B cell (primary cell): ENCODE results near the gene TACR2. TPM values are rescaled to one million over a fixed set of nuclear protein-coding genes. Genes with fewer than 3 reads are reported as not detected.

Experiments used
- ATAC-seq: fragments of 200-7000 bp; cut with Tn5 transposase; one replicate; pipeline ENCODE4 v1.10.0; 2021; ENCODE audit warnings: low read depth, mild to moderate bottlenecking, moderate number of reproducible peaks, moderate library complexity
- CTCF ChIA-PET: fragments of 350-600 bp; sonication (Branson Sonifier 250); formaldehyde crosslinking; loops from one replicate; lab custom pipeline; 2021; ENCODE audit warnings: antibody characterized with exemption, inconsistent platforms; lab: Charles Lee
- POLR2A ChIA-PET: fragments of 350-600 bp; sonication (Branson Sonifier 250); formaldehyde crosslinking; loops from one replicate; lab custom pipeline; 2021; ENCODE audit warnings: antibody characterized with exemption; lab: Charles Lee
- DNase-seq: peaks from one replicate; pipeline ENCODE4 v3.0.0; 2013
- H2AFZ ChIP-seq: 2 replicates; pipeline ENCODE4 v1.6.1; 2012; ENCODE audit warnings: mild to moderate bottlenecking, low read depth, low read length; ENCODE audit not compliant: insufficient read depth, poor library complexity, severe bottlenecking
- H3K27ac ChIP-seq, 2 donors: 1 replicate in 1 of 2; 2 replicates in 1 of 2; pipeline ENCODE4 v1.5.1; 2012 to 2013; ENCODE audit warnings: low read length in 2 of 2, mild to moderate bottlenecking in 2 of 2, moderate library complexity in 1 of 2
- H3K27me3 ChIP-seq, 4 experiments: fragments of 200-600 bp in 1 of 4; sonication (generic) in 1 of 4; replicated peaks in 1 of 4; 1 replicate in 2 of 4; 2 replicates in 2 of 4; pipeline versions ENCODE4 v1.6.1 to v1.7.0; 2013 to 2016; ENCODE audit warnings: low read length in 3 of 4, mild to moderate bottlenecking in 2 of 4, mixed read lengths in 1 of 4, moderate library complexity in 1 of 4; ENCODE audit not compliant: insufficient read depth in 4 of 4, control insufficient read depth in 3 of 4; ENCODE audit errors: control extremely low read depth in 1 of 4
- H3K36me3 ChIP-seq, 2 experiments: replicated peaks in 1 of 2; 1 replicate in 1 of 2; 2 replicates in 1 of 2; pipeline versions ENCODE4 v1.6.1 to v1.7.1; 2013; ENCODE audit warnings: low read length in 1 of 2; ENCODE audit not compliant: insufficient read depth in 2 of 2, control insufficient read depth in 1 of 2; ENCODE audit errors: control extremely low read depth in 1 of 2, extremely low read depth in 1 of 2
- H3K4me1 ChIP-seq, 2 donors: fragments of 200-600 bp in 1 of 2; sonication (generic) in 1 of 2; 1 replicate in 1 of 2; 2 replicates in 1 of 2; pipeline versions ENCODE4 v1.5.1 to v1.6.1; 2013 to 2017; ENCODE audit warnings: low read length in 2 of 2; ENCODE audit not compliant: control insufficient read depth in 2 of 2, insufficient read depth in 2 of 2
- H3K4me2 ChIP-seq: replicated peaks from 2 replicates; pipeline ENCODE3; 2012; ENCODE audit warnings: mild to moderate bottlenecking, low read depth, low read length; ENCODE audit not compliant: poor library complexity, severe bottlenecking
- H3K4me3 ChIP-seq, 5 experiments: fragments of 200-600 bp in 1 of 5; sonication (generic) in 1 of 5; 1 replicate in 3 of 5; 2 replicates in 2 of 5; pipeline versions ENCODE4 v1.5.1 to v1.7.0; 2011 to 2016; ENCODE audit warnings: low read length in 4 of 5, mild to moderate bottlenecking in 4 of 5, low read depth in 2 of 5, control low read depth in 1 of 5, moderate library complexity in 1 of 5; ENCODE audit not compliant: insufficient read depth in 1 of 5; ENCODE audit errors: control extremely low read depth in 1 of 5, extremely low read depth in 1 of 5
- H3K79me2 ChIP-seq: fragments of 200-600 bp; sonication (generic); one replicate; pipeline ENCODE4 v1.6.0; 2016; ENCODE audit warnings: low read length; ENCODE audit not compliant: control insufficient read depth, insufficient read depth
- H3K9ac ChIP-seq: fragments of 200-600 bp; sonication (generic); 2 replicates; pipeline ENCODE4 v1.6.1; 2017; ENCODE audit warnings: mild to moderate bottlenecking, low read length, moderate library complexity
- H3K9me3 ChIP-seq, 3 donors: one replicate each; pipeline versions ENCODE4 v1.6.1 to v1.7.1; 2013; ENCODE audit warnings: low read length in 2 of 3; ENCODE audit not compliant: control insufficient read depth in 2 of 3, insufficient read depth in 1 of 3; ENCODE audit errors: control extremely low read depth in 1 of 3
- H4K20me1 ChIP-seq: 2 replicates; pipeline ENCODE4 v1.6.0; 2012; ENCODE audit warnings: mild to moderate bottlenecking, low read length; ENCODE audit not compliant: insufficient read depth, control insufficient read depth, poor library complexity, severe bottlenecking
- H3K27ac Mint-ChIP-seq: one replicate; pipeline ENCODE4 v1.8.0; 2021; ENCODE audit warnings: mixed read lengths
- H3K27me3 Mint-ChIP-seq: one replicate; pipeline ENCODE4 v1.8.0; 2021; ENCODE audit warnings: mixed read lengths
- H3K4me1 Mint-ChIP-seq: one replicate; pipeline ENCODE4 v1.8.0; 2021; ENCODE audit warnings: mixed read lengths
- H3K4me3 Mint-ChIP-seq: one replicate; pipeline ENCODE4 v1.8.0; 2021; ENCODE audit warnings: mixed read lengths
- H3K9me3 Mint-ChIP-seq: one replicate; pipeline ENCODE4 v1.8.0; 2022; ENCODE audit warnings: mixed read lengths; ENCODE audit not compliant: insufficient read depth
- EZH2 ChIP-seq: IDR thresholded peaks from 2 replicates; pipeline ENCODE4 v1.6.1; 2012; ENCODE audit warnings: borderline replicate concordance, low read depth, mild to moderate bottlenecking, moderate library complexity, low read length; ENCODE audit not compliant: insufficient read depth, poor library complexity, severe bottlenecking
- WGBS: methylation state at CpG from one replicate; pipeline ENCODE4 v1.1.5; 2013; ENCODE audit warnings: missing lambda C conversion rate; ENCODE audit not compliant: insufficient coverage; 5-methylcytosine and 5-hydroxymethylcytosine counted together
- intact Hi-C: fragments of 100-400 bp; cut with micrococcal nuclease; formaldehyde crosslinking; loops from one replicate; pipeline ENCODE4 v1.10.0; 2022
- polyA plus RNA-seq: library from polyadenylated mRNA; depleted of rRNA; stranded (reverse); fragments of >200 nt; gene quantifications from 2 replicates; pipeline ENCODE4 v1.2.3, GENCODE V29; 2012
- total RNA-seq, 2 donors: library from RNA; stranded (reverse); fragments of 120-200 nt in 1 of 2; gene quantifications; 1 replicate in 1 of 2; 2 replicates in 1 of 2; pipeline versions ENCODE4 v1.2.3 to v1.2.4, GENCODE V29; 2013 to 2022
- TF ChIP-seq, protein P1 (sequence below): fragments of 200-600 bp; IDR thresholded peaks from one replicate; pipeline ENCODE4 v1.8.0; 2022; ENCODE audit warnings: antibody characterized with exemption, mild to moderate bottlenecking

TACR2 gene
- total and polyA plus RNA-seq, 2 donors (not counting 1 experiment from before 2014, with no cell fraction given) = 0.18 TPM; not detected in 1

GRCh38 chr10:69458430-69459100 is 41.8 kb upstream of the TACR2 start:
- H3K4me1 ChIP-seq = no peaks in the 10 kb centered on the region
- H3K79me2 ChIP-seq = no peaks in the 10 kb centered on the region
- H2AFZ ChIP-seq = no peak overlapping the region
- TF ChIP-seq EZH2 = no peak
- TF ChIP-seq, protein P1, sequence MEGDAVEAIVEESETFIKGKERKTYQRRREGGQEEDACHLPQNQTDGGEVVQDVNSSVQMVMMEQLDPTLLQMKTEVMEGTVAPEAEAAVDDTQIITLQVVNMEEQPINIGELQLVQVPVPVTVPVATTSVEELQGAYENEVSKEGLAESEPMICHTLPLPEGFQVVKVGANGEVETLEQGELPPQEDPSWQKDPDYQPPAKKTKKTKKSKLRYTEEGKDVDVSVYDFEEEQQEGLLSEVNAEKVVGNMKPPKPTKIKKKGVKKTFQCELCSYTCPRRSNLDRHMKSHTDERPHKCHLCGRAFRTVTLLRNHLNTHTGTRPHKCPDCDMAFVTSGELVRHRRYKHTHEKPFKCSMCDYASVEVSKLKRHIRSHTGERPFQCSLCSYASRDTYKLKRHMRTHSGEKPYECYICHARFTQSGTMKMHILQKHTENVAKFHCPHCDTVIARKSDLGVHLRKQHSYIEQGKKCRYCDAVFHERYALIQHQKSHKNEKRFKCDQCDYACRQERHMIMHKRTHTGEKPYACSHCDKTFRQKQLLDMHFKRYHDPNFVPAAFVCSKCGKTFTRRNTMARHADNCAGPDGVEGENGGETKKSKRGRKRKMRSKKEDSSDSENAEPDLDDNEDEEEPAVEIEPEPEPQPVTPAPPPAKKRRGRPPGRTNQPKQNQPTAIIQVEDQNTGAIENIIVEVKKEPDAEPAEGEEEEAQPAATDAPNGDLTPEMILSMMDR = no peak
- no peaks in the 10 kb centered on the region for H4K20me1 ChIP-seq
- no peak overlapping the region for H3K4me3 ChIP-seq
- ATAC-seq (no peak), DNase-seq (no peak)
- peaks cover 7% of the 10 kb centered on the region for H3K27me3 Mint-ChIP-seq
- H3K27ac Mint-ChIP-seq = no peak overlapping the region
- H3K4me2 ChIP-seq = no peak overlapping the region
- no peaks in the 10 kb centered on the region for H3K9me3 ChIP-seq
- ChIA-PET CTCF (no interaction called here), POLR2A (no interaction called here)
- no peaks in the 10 kb centered on the region for H3K4me1 Mint-ChIP-seq
- H3K36me3 ChIP-seq = no peaks in the 10 kb centered on the region
- H3K27ac ChIP-seq = no peak overlapping the region
- no peak overlapping the region for H3K4me3 Mint-ChIP-seq
- no peaks in the 10 kb centered on the region for H3K27me3 ChIP-seq
- no peaks in the 10 kb centered on the region for H3K9me3 Mint-ChIP-seq
- H3K9ac ChIP-seq = no peak overlapping the region
- intact Hi-C loops = no loop called here
- WGBS = 68% methylated on average over 5 of the region's 10 CpGs

GRCh38 chr10:69457771-69458237 is 41.1 kb upstream of the TACR2 start:
- Histone ChIP-seq H3K79me2 (no peaks in the 10 kb centered on the region), H3K9ac (no peak overlapping the region), H3K36me3 (no peaks in the 10 kb centered on the region), H3K27ac (no peak overlapping the region), H3K4me1 (no peaks in the 10 kb centered on the region), H2AFZ (no peak overlapping the region), H3K27me3 (peaks cover 0 to 3% (median 2%) of the 10 kb centered on the region in 4 experiments), H3K4me3 (no peak overlapping the region), H4K20me1 (no peaks in the 10 kb centered on the region), H3K4me2 (no peak overlapping the region), H3K9me3 (no peaks in the 10 kb centered on the region)
- TF ChIP-seq EZH2 = no peak
- TF ChIP-seq, protein P1 = no peak
- ATAC-seq = no peak
- H3K4me1 Mint-ChIP-seq = no peaks in the 10 kb centered on the region
- H3K4me3 Mint-ChIP-seq = no peak overlapping the region
- no peak overlapping the region for H3K27ac Mint-ChIP-seq
- WGBS = 91% methylated on average over 4 of the region's 5 CpGs
- DNase-seq = no peak
- no peaks in the 10 kb centered on the region for H3K9me3 Mint-ChIP-seq
- ChIA-PET CTCF (interaction anchor here (1.2 kb wide), 1 partner anchor 58 kb away, joined by 3 read pairs; no protein-coding TSS in a partner anchor), POLR2A (no interaction called here)
- peaks cover 12% of the 10 kb centered on the region for H3K27me3 Mint-ChIP-seq
- intact Hi-C loops = no loop called here
